ENCODE measurements around the gene BTBD3. TPM values are rescaled to one million over a fixed set of nuclear protein-coding genes. Genes with fewer than 3 reads are reported as not detected.

The BTBD3 gene
- total RNA-seq, 2 donors from 2014 or later, result 20.8 to 21.2 TPM

- Histone ChIP-seq H3K4me1 (no peaks in the 10 kb centered on the region), H3K9me3 (no peaks in the 10 kb centered on the region), H3K4me3 (no peak overlapping the region), H3K27me3 (no peaks in the 10 kb centered on the region), H3K27ac (no peak overlapping the region), H3K36me3 (no peaks in the 10 kb centered on the region)
- TF ChIP-seq, protein P1, sequence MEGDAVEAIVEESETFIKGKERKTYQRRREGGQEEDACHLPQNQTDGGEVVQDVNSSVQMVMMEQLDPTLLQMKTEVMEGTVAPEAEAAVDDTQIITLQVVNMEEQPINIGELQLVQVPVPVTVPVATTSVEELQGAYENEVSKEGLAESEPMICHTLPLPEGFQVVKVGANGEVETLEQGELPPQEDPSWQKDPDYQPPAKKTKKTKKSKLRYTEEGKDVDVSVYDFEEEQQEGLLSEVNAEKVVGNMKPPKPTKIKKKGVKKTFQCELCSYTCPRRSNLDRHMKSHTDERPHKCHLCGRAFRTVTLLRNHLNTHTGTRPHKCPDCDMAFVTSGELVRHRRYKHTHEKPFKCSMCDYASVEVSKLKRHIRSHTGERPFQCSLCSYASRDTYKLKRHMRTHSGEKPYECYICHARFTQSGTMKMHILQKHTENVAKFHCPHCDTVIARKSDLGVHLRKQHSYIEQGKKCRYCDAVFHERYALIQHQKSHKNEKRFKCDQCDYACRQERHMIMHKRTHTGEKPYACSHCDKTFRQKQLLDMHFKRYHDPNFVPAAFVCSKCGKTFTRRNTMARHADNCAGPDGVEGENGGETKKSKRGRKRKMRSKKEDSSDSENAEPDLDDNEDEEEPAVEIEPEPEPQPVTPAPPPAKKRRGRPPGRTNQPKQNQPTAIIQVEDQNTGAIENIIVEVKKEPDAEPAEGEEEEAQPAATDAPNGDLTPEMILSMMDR (IDR thresholded peaks at IDR 0.05), result no peak
- DNase-seq (ENCODE audit: low spot score), result no peak
These were observed 35.0 kb upstream of the BTBD3 start for GRCh38 chr20:11882651-11883050.

DNA sequence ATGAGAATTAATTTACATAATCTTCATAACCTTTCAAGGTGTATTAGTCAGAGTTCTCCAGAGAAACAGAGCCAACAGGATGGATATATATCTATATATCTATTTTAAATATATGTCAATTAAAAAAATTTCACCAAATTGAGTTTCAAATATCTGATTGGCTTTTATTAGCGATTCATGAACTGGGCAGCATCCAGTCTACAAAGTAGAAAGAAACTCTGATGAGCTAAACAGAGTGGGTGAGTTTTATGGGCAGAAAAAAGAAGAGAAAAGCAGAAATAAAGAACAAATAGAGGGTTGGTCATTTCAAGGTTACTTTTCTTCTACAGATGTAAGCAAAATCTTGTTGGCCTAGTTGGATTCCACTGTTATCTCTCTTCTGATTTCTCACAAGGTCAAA, 29.0 kb upstream of the BTBD3 start:
- Histone ChIP-seq H3K9me3 (no peaks in the 10 kb centered on the region), H3K27ac (no peak overlapping the region), H3K4me1 (peaks cover 0 to 20% of the 10 kb centered on the region in 2 donors), H3K36me3 (no peaks in the 10 kb centered on the region), H3K4me3 (no peak overlapping the region), H3K27me3 (no peaks in the 10 kb centered on the region)
- TF ChIP-seq, protein P1 (IDR thresholded peaks at IDR 0.05), result no peak
- DNase-seq (ENCODE audit: low spot score), result no peak

GRCh38 chr20:11890331-11891076, 27.2 kb upstream of the BTBD3 start:
- Histone ChIP-seq H3K27ac (peak overlapping the region; percentile 90 to 93), H3K9me3 (no peaks in the 10 kb centered on the region), H3K4me3 (peak overlapping the region; percentile 60 to 79), H3K36me3 (no peaks in the 10 kb centered on the region), H3K27me3 (no peaks in the 10 kb centered on the region), H3K4me1 (peaks cover 0 to 32% of the 10 kb centered on the region in 2 donors)
- peak; percentile 82 for DNase-seq (ENCODE audit: low spot score)
- TF ChIP-seq, protein P1 (IDR thresholded peaks at IDR 0.05), result no peak

- H3K36me3 ChIP-seq, result no peaks in the 10 kb centered on the region
- H3K4me1 ChIP-seq, result peaks cover 0 to 35% of the 10 kb centered on the region in 2 donors
- peak overlapping the region; percentile 60 to 79 for H3K4me3 ChIP-seq
- TF ChIP-seq, protein P1 (IDR thresholded peaks at IDR 0.05), result no peak
- DNase-seq (ENCODE audit: low spot score), result no peak
- H3K9me3 ChIP-seq, result no peaks in the 10 kb centered on the region
- H3K27ac ChIP-seq, result peak overlapping the region; percentile 90 to 93
- H3K27me3 ChIP-seq, result no peaks in the 10 kb centered on the region
These were observed 26.5 kb upstream of the BTBD3 start for GRCh38 chr20:11891077-11891775.

DNA sequence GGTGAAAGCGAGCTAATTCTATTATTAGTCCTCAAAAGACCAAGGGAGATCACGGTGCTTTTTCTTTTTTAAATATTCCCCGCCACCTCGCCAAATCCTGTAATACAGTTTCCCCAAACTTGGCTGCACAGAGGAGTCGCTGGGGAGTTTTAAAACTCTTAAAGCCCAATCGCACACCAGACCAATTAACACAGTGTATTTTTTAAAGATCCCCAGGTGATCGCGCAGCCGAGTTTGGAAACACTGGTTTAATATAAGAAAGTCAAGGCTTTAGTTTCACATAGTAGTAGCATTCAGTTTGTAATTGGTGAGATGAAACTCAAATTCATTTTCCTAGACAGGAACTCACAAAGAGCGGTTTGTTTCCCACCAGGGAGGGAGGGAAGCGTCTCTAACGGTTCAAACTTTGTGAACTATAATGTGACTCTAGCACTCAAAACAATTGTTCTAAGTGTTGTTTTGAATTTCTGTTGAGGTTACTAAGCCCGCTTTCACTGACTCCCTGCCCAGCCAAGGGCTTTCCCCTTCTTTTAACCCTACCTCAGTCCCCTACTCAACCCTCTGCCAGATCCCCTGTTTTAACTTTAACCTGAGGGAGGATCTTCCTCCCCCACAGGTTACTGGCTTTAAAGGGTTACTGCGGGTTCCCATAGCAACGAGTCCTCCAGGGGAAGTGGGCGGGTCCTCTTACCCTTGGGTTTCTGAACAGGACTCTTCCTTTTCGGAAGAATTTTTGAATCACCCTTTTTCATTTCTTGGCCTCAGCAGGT, 25.7 kb upstream of the BTBD3 start:
- no peaks in the 10 kb centered on the region for H3K27me3 ChIP-seq
- no peaks in the 10 kb centered on the region for H3K9me3 ChIP-seq
- H3K4me3 ChIP-seq, result peak overlapping the region; percentile 60 to 79
- DNase-seq (ENCODE audit: low spot score), result peak; percentile 61
- H3K4me1 ChIP-seq, result peaks cover 0 to 41% of the 10 kb centered on the region in 2 donors
- H3K36me3 ChIP-seq, result no peaks in the 10 kb centered on the region
- peak overlapping the region; percentile 90 to 93 for H3K27ac ChIP-seq
- TF ChIP-seq, protein P1 (IDR thresholded peaks at IDR 0.05), result no peak
